ENCODE data around the gene SYNRG. TPM values are rescaled to one million over a fixed set of nuclear protein-coding genes. Genes with fewer than 3 reads are reported as not detected.
A peak's percentile ranks its signal among the peaks of the same experiment; 100 is the strongest.

Gene SYNRG
- total and polyA plus RNA-seq, 2 of the 13 experiments (the other 11 are each of a cell fraction or from before 2014, with no cell fraction given): 7.3 to 8.7 TPM

DNA sequence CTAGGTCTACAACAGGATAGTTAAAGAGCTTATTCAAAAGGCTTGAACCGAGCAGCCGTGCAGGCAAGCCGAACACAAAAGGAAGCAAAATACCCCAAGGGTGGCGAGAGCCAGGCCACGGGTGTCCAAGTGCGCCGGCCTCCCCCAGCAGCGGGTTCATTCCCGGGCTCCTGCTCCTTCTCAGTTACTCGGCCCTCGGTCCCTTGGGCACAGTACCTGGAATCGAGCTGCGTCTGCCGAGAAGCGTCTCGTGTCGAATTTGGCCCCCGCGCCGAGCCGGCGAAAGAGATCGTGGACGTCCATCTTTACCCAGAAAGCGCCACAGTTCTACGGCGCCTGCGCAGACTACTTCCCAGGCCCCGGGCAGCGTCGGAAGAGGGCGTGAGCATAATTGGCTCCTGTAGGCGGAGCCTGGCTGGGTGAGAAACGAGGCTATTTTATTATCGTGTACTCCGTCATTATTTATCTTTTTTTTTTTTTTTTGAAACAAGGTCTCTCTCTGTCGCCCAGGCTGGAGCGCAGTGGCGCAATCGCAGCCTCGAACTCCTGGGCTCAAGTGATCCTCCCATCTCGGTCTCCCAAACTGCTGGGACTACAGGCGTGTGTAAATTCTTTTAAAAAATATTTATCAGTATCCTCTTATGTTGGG, 34.0 kb upstream of the SYNRG start, which contains the start of gene DDX52 (continued):
- TF ChIP-seq RCOR2 (CRISPR knock-in tag; IDR thresholded peaks at IDR 0.05) (no peak; the same call in 1 of the 2 replicates), PRMT3 (CRISPR knock-in tag; IDR thresholded peaks at IDR 0.05; ENCODE audit: borderline replicate concordance, low read depth) (no peak), ZFX (CRISPR knock-in tag; IDR thresholded peaks at IDR 0.05; ENCODE audit: low read depth) (peak; percentile 88), NFKB2 (CRISPR knock-in tag; IDR thresholded peaks at IDR 0.05; ENCODE audit: borderline replicate concordance) (no peak; the same call in 1 of the 2 replicates), ZNF629 (CRISPR knock-in tag; conservative IDR thresholded peaks at IDR 0.05) (no peak; the same call in 1 of the 2 replicates), MAFF (IDR thresholded peaks at IDR 0.05; ENCODE audit: low read depth, low read length) (no peak), GTF3A (CRISPR knock-in tag; conservative IDR thresholded peaks at IDR 0.05) (no peak), MED8 (CRISPR knock-in tag; IDR thresholded peaks at IDR 0.05; ENCODE audit: insufficient replicate concordance) (peak; percentile 41), NAIF1 (CRISPR knock-in tag; IDR thresholded peaks at IDR 0.05; ENCODE audit: borderline replicate concordance) (peak; percentile 76; the same call in 1 of the 2 replicates), ZNF430 (CRISPR knock-in tag; IDR thresholded peaks at IDR 0.05) (no peak), KDM2A (CRISPR knock-in tag; IDR thresholded peaks at IDR 0.05; ENCODE audit: borderline replicate concordance, low read depth) (peak; percentile 46; the same call in 1 of the 2 replicates), ZNF550 (CRISPR knock-in tag; IDR thresholded peaks at IDR 0.05; ENCODE audit: borderline replicate concordance) (no peak), ZNF30 (CRISPR knock-in tag; IDR thresholded peaks at IDR 0.05) (no peak)
- TF ChIP-seq, protein P1, sequence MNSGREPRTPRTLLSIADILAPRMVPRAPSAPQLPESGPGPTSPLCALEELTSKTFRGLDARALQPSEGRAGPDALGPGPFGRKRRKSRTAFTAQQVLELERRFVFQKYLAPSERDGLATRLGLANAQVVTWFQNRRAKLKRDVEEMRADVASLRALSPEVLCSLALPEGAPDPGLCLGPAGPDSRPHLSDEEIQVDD (CRISPR knock-in tag; IDR thresholded peaks at IDR 0.05; ENCODE audit: borderline replicate concordance): no peak
- TF ChIP-seq, protein P2, sequence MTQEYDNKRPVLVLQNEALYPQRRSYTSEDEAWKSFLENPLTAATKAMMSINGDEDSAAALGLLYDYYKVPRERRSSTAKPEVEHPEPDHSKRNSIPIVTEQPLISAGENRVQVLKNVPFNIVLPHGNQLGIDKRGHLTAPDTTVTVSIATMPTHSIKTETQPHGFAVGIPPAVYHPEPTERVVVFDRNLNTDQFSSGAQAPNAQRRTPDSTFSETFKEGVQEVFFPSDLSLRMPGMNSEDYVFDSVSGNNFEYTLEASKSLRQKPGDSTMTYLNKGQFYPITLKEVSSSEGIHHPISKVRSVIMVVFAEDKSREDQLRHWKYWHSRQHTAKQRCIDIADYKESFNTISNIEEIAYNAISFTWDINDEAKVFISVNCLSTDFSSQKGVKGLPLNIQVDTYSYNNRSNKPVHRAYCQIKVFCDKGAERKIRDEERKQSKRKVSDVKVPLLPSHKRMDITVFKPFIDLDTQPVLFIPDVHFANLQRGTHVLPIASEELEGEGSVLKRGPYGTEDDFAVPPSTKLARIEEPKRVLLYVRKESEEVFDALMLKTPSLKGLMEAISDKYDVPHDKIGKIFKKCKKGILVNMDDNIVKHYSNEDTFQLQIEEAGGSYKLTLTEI (CRISPR knock-in tag; conservative IDR thresholded peaks at IDR 0.05): no peak
- TF ChIP-seq, protein P3, sequence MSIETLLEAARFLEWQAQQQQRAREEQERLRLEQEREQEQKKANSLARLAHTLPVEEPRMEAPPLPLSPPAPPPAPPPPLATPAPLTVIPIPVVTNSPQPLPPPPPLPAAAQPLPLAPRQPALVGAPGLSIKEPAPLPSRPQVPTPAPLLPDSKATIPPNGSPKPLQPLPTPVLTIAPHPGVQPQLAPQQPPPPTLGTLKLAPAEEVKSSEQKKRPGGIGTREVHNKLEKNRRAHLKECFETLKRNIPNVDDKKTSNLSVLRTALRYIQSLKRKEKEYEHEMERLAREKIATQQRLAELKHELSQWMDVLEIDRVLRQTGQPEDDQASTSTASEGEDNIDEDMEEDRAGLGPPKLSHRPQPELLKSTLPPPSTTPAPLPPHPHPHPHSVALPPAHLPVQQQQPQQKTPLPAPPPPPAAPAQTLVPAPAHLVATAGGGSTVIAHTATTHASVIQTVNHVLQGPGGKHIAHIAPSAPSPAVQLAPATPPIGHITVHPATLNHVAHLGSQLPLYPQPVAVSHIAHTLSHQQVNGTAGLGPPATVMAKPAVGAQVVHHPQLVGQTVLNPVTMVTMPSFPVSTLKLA (IDR thresholded peaks at IDR 0.05): no peak
- TF ChIP-seq, protein P4, sequence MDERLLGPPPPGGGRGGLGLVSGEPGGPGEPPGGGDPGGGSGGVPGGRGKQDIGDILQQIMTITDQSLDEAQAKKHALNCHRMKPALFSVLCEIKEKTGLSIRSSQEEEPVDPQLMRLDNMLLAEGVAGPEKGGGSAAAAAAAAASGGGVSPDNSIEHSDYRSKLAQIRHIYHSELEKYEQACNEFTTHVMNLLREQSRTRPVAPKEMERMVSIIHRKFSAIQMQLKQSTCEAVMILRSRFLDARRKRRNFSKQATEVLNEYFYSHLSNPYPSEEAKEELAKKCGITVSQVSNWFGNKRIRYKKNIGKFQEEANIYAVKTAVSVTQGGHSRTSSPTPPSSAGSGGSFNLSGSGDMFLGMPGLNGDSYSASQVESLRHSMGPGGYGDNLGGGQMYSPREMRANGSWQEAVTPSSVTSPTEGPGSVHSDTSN (CRISPR knock-in tag; IDR thresholded peaks at IDR 0.05): no peak
- TF ChIP-seq, protein P5, sequence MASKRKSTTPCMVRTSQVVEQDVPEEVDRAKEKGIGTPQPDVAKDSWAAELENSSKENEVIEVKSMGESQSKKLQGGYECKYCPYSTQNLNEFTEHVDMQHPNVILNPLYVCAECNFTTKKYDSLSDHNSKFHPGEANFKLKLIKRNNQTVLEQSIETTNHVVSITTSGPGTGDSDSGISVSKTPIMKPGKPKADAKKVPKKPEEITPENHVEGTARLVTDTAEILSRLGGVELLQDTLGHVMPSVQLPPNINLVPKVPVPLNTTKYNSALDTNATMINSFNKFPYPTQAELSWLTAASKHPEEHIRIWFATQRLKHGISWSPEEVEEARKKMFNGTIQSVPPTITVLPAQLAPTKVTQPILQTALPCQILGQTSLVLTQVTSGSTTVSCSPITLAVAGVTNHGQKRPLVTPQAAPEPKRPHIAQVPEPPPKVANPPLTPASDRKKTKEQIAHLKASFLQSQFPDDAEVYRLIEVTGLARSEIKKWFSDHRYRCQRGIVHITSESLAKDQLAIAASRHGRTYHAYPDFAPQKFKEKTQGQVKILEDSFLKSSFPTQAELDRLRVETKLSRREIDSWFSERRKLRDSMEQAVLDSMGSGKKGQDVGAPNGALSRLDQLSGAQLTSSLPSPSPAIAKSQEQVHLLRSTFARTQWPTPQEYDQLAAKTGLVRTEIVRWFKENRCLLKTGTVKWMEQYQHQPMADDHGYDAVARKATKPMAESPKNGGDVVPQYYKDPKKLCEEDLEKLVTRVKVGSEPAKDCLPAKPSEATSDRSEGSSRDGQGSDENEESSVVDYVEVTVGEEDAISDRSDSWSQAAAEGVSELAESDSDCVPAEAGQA (IDR thresholded peaks at IDR 0.05; ENCODE audit: low read depth): no peak
- TF ChIP-seq, protein P5 (CRISPR knock-in tag; IDR thresholded peaks at IDR 0.05; ENCODE audit: borderline replicate concordance): peak; percentile 81

Data from HepG2 (cell line).